HEK293 (cell line): ENCODE measurements around the gene COX6A1.

Experiments
- CTCF ChIP-seq: fragments of 450-650 bp; formaldehyde crosslinking; IDR thresholded peaks from 2 replicates; pipeline ENCODE4 v1.5.1; 2016; ENCODE audit warnings: missing biosample characterization, missing genetic modification characterization
- GLIS2 ChIP-seq: fragments of 450-650 bp; formaldehyde crosslinking; IDR thresholded peaks from 2 replicates; pipeline ENCODE4 v1.5.1; 2016; ENCODE audit warnings: missing biosample characterization, missing genetic modification characterization
- KLF10 ChIP-seq: fragments of 450-650 bp; IDR thresholded peaks from 2 replicates; pipeline ENCODE4 v1.5.1; 2018; ENCODE audit warnings: missing biosample characterization, mild to moderate bottlenecking, missing genetic modification characterization
- KLF7 ChIP-seq: fragments of 450-650 bp; formaldehyde crosslinking; IDR thresholded peaks from 2 replicates; pipeline ENCODE4 v1.5.1; 2016; ENCODE audit warnings: missing biosample characterization, missing genetic modification characterization, borderline replicate concordance
- MYNN ChIP-seq: fragments of 450-650 bp; formaldehyde crosslinking; IDR thresholded peaks from 2 replicates; pipeline ENCODE4 v1.5.1; 2016; ENCODE audit warnings: missing biosample characterization, missing genetic modification characterization, borderline replicate concordance
- OVOL3 ChIP-seq: fragments of 450-650 bp; formaldehyde crosslinking; IDR thresholded peaks from 2 replicates; pipeline ENCODE4 v1.5.1; 2016; ENCODE audit warnings: missing biosample characterization, missing genetic modification characterization
- PATZ1 ChIP-seq: fragments of 450-650 bp; formaldehyde crosslinking; IDR thresholded peaks from 2 replicates; pipeline ENCODE4 v1.5.1; 2016; ENCODE audit warnings: missing biosample characterization, missing genetic modification characterization
- PRDM4 ChIP-seq: fragments of 450-650 bp; formaldehyde crosslinking; IDR thresholded peaks from 2 replicates; pipeline ENCODE4 v1.5.1; 2017; ENCODE audit warnings: missing biosample characterization, missing genetic modification characterization
- SP3 ChIP-seq: fragments of 450-650 bp; formaldehyde crosslinking; IDR thresholded peaks from 2 replicates; pipeline ENCODE4 v1.5.1; 2016; ENCODE audit warnings: missing biosample characterization, missing genetic modification characterization
- YY1 ChIP-seq: fragments of 450-650 bp; formaldehyde crosslinking; IDR thresholded peaks from 2 replicates; pipeline ENCODE4 v1.5.1; 2018; ENCODE audit warnings: missing biosample characterization, missing genetic modification characterization
- ZBTB11 ChIP-seq: fragments of 450-650 bp; formaldehyde crosslinking; conservative IDR thresholded peaks from 2 replicates; pipeline ENCODE4 v1.5.1; 2016; ENCODE audit warnings: low read depth, missing biosample characterization, missing genetic modification characterization
- ZBTB20 ChIP-seq: fragments of 450-650 bp; formaldehyde crosslinking; IDR thresholded peaks from 2 replicates; pipeline ENCODE4 v1.5.1; 2016; ENCODE audit warnings: missing biosample characterization, missing genetic modification characterization
- ZFP69B ChIP-seq: fragments of 450-650 bp; formaldehyde crosslinking; IDR thresholded peaks from 2 replicates; pipeline ENCODE4 v1.5.1; 2016; ENCODE audit warnings: missing biosample characterization, missing genetic modification characterization
- ZNF169 ChIP-seq: fragments of 450-650 bp; formaldehyde crosslinking; IDR thresholded peaks from 2 replicates; pipeline ENCODE4 v1.5.1; 2016; ENCODE audit warnings: missing biosample characterization, missing genetic modification characterization
- ZNF175 ChIP-seq: fragments of 450-650 bp; formaldehyde crosslinking; IDR thresholded peaks from 2 replicates; pipeline ENCODE4 v1.5.1; 2016; ENCODE audit warnings: missing biosample characterization, missing genetic modification characterization
- ZNF18 ChIP-seq: fragments of 450-650 bp; formaldehyde crosslinking; IDR thresholded peaks from 2 replicates; pipeline ENCODE4 v1.5.1; 2016; ENCODE audit warnings: missing biosample characterization, missing genetic modification characterization
- ZNF37A ChIP-seq: fragments of 450-650 bp; IDR thresholded peaks from 2 replicates; pipeline ENCODE4 v1.5.1; 2018; ENCODE audit warnings: missing biosample characterization, missing genetic modification characterization
- ZNF449 ChIP-seq: fragments of 450-650 bp; formaldehyde crosslinking; IDR thresholded peaks from 2 replicates; pipeline ENCODE4 v1.5.1; 2017; ENCODE audit warnings: missing biosample characterization, mild to moderate bottlenecking, missing genetic modification characterization, moderate library complexity
- ZNF548 ChIP-seq: fragments of 450-650 bp; formaldehyde crosslinking; IDR thresholded peaks from 2 replicates; pipeline ENCODE4 v1.5.1; 2016; ENCODE audit warnings: missing biosample characterization, missing genetic modification characterization
- ZNF580 ChIP-seq: fragments of 450-650 bp; formaldehyde crosslinking; IDR thresholded peaks from 2 replicates; pipeline ENCODE4 v1.5.1; 2016; ENCODE audit warnings: missing biosample characterization, missing genetic modification characterization
- ZNF610 ChIP-seq: fragments of 450-650 bp; formaldehyde crosslinking; IDR thresholded peaks from 2 replicates; pipeline ENCODE4 v1.5.1; 2016; ENCODE audit warnings: missing biosample characterization, missing genetic modification characterization, borderline replicate concordance
- ZNF629 ChIP-seq: fragments of 450-650 bp; formaldehyde crosslinking; IDR thresholded peaks from 2 replicates; pipeline ENCODE4 v1.5.1; 2017; ENCODE audit warnings: missing biosample characterization, missing genetic modification characterization
- ZNF677 ChIP-seq: fragments of 450-650 bp; IDR thresholded peaks from 2 replicates; pipeline ENCODE4 v1.5.0; 2018; ENCODE audit warnings: missing biosample characterization, mild to moderate bottlenecking, missing genetic modification characterization, moderate library complexity
- ZNF707 ChIP-seq: fragments of 450-650 bp; formaldehyde crosslinking; IDR thresholded peaks from 2 replicates; pipeline ENCODE4 v1.5.1; 2016; ENCODE audit warnings: missing biosample characterization, missing genetic modification characterization
- ZSCAN30 ChIP-seq: fragments of 450-650 bp; IDR thresholded peaks from 2 replicates; pipeline ENCODE4 v1.5.1; 2018; ENCODE audit warnings: missing biosample characterization, mild to moderate bottlenecking, missing genetic modification characterization, moderate library complexity
- ZXDB ChIP-seq: fragments of 450-650 bp; formaldehyde crosslinking; IDR thresholded peaks from 2 replicates; pipeline ENCODE4 v1.5.1; 2016; ENCODE audit warnings: missing biosample characterization, missing genetic modification characterization

Gene COX6A1

GRCh38 chr12:120469450-120470149 is 31.7 kb downstream of the COX6A1 start, which contains the start of gene SRSF9 (continued):
- TF ChIP-seq ZNF677 (tag by site-specific recombination) (peak; percentile 57; the same call in 1 of the 2 replicates), ZNF37A (0 out of 2 replicates have a peak, but pooled peaks have one; percentile 35), ZSCAN30 (tag by site-specific recombination) (peak; percentile 42; the same call in 1 of the 2 replicates), ZNF18 (tag by site-specific recombination) (0 out of 2 replicates have a peak, but pooled peaks have one; percentile 21), ZNF548 (tag by site-specific recombination) (no peak), ZNF580 (0 out of 2 replicates have a peak, but pooled peaks have one; percentile 51), ZNF175 (tag by site-specific recombination) (no peak), PRDM4 (tag by site-specific recombination) (no peak), PATZ1 (peak; percentile 83), CTCF (tag by site-specific recombination) (peak; percentile 99), GLIS2 (tag by site-specific recombination) (peak; percentile 76), KLF7 (tag by site-specific recombination) (no peak), ZBTB20 (tag by site-specific recombination) (peak; percentile 40; the same call in 1 of the 2 replicates), YY1 (tag by site-specific recombination) (no peak; the same call in none of the 2 replicates), ZNF707 (tag by site-specific recombination) (no peak), ZNF169 (tag by site-specific recombination) (no peak), ZBTB11 (tag by site-specific recombination) (peak; percentile 18; the same call in 1 of the 2 replicates), OVOL3 (tag by site-specific recombination) (no peak), SP3 (tag by site-specific recombination) (peak; percentile 12; the same call in 1 of the 2 replicates), MYNN (tag by site-specific recombination) (peak; percentile 59; the same call in 1 of the 2 replicates), ZNF449 (tag by site-specific recombination) (no peak; the same call in 1 of the 2 replicates), KLF10 (tag by site-specific recombination) (peak; percentile 28; the same call in 1 of the 2 replicates), ZFP69B (tag by site-specific recombination) (peak; percentile 50), ZNF610 (peak; percentile 47; the same call in 1 of the 2 replicates), ZNF629 (tag by site-specific recombination) (peak; percentile 20; the same call in 1 of the 2 replicates), ZXDB (tag by site-specific recombination) (peak; percentile 85)
